ENCODE results near the gene NELFCD.

- TF ChIP-seq EZH2 (IDR thresholded peaks at IDR 0.05; ENCODE audit: borderline replicate concordance, low read depth, low read length, poor library complexity, severe bottlenecking) (no peak), CTCF (conservative IDR thresholded peaks at IDR 0.05; ENCODE audit: low read depth, low read length) (no peak)
These were observed 11.9 kb downstream of the NELFCD start for GRCh38 chr20:58992911-58993310.
